SK-N-MC (cell line): Measurements from ENCODE around the gene AASDH.

Source experiments
- EZH2 ChIP-seq: fragments of 200-600 bp; sonication (generic); IDR thresholded peaks from one replicate; pipeline ENCODE4 v1.6.1; 2017; ENCODE audit warnings: antibody characterized with exemption
- FOXP2 ChIP-seq: optimal IDR thresholded peaks from 2 replicates; pipeline ENCODE3; 2011; ENCODE audit warnings: mild to moderate bottlenecking, moderate library complexity; ENCODE audit not compliant: insufficient read depth; ENCODE audit errors: extremely low read length, control extremely low read depth
- POLR2AphosphoS5 ChIP-seq: IDR thresholded peaks from 2 replicates; pipeline ENCODE4 v1.6.1; 2012; ENCODE audit warnings: mild to moderate bottlenecking, low read depth, low read length, borderline replicate concordance

- TF ChIP-seq EZH2 (no peak), POLR2AphosphoS5 (no peak), FOXP2 (no peak)
Observed at GRCh38 chr4:56311299-56311975, 75.9 kb downstream of the AASDH start.
